HG03039 (cell line): ENCODE data around the gene SRSF6.
A peak's percentile ranks its signal among the peaks of the same experiment; 100 is the strongest.
"Not testable (repeated sequence)": the region's sequence is repeated elsewhere in the genome, so short reads cannot be mapped to it uniquely, and the experiment has no call there.

Source experiments
- ATAC-seq: cut with Tn5 transposase; IDR thresholded peaks from one replicate; pipeline ENCODE4 v1.9.1; 2021; ENCODE audit warnings: mild to moderate bottlenecking, moderate library complexity; ENCODE audit not compliant: unreplicated experiment

SRSF6 gene

DNA sequence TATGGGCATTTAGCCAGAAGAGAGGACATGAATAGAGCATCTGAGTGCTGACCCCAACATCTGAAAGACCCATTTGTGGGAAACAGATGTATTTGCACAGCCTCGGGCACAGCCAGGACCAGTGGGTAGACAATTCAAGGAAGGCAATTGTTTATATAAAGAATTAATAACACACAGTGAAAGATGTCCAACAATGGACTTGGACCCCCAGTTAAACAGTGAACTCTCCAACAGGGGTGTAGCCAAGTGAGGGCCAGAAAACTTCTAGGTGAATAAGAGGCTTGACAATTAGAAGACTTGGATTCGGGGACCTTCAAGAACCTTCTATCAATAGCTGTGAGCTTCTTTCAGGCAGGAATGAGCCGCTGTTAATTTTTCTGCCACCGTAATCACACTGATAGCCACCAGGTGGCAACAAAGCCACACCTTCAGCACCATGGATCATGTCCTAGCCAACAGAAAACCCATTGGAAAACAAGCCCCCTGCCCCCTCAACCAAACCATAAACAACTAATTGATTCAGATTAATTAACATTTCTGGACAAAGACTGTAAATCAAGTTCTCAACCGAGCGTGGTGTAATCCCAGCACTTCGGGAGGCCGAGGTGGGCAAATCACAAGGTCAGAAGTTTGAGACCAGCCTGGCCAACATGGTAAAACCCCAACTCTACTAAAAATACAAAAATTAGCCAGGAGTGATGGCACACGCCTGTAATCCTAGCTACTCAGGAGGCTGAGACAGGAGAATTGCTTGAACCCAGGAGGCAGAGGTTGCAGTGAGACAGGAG is 8.8 kb upstream of the SRSF6 start:
- no peak for ATAC-seq

DNA sequence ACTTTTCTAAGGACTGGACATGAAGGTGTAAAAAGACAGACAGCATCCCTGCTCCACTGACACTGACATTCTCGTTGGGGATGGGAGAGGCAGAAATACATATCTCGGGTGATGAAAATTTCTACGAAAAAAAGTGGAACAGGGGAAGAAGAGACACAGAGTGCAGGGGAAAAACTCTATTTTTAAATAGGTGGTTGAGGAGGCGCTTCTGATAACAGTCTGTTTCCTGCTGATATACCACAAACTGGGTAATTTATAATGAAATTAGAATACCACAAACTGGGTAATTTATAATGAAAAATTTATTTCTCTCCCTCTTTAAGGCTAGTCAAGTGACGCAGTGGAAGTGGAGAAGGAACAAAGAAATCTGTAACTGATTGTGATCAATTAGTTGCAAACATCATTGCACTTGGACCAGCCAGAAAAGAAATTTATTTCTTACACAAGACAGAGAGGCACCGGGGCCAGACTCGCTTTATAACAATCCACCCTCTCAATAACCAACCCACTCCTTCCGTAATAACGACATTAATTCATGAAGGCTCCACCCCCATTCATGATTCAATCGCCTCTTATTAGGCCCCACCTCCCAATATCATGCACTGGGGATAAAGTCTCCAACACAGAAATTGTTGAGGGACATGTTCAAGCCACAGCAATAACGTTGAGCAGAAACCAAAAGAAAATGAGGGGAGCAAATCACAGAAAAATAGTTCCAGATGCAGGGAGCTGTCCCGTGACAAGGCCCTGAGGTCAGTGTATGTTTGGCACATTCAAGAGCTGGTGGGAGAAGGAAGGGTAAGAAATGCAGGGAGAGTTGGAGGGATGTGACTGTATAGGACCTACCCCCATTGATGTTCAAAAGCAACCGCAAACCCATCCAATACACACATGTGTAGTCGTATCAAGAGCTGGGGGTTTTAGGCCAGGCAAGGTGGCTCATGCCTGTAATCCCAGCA is 6.6 kb upstream of the SRSF6 start:
- no peak for ATAC-seq

DNA sequence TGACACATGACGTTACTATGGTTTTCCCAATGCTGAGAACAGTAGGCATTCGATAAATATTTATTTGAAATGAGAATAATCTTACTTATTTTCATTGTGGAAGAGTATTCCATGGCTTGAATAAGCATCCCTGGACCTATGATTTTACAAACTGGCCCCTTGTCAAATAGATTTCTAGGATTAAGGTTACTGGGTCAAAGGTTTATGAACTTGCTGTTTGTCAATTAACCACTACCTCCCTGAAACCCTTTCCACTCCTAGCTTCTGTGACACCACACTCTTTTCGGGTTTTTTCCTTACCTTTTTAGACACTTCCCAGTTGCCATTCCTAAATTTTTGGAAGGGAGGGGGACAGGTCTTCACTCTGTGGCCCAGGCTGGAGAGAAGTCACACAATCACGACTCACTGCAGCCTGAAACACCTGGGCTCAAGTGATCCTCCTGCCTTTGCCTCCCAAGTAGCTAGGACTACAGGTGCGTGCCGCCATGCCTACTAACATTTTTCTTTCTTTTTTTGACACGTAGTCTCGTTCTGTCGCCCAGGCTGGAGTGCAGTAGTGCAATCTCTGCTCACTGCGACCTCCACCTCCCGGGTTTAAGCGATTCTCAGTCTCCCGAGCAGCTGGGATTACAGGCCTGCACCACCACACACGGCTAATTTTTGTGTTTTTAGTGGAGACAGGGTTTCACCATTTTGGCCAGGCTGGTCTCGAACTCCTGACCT is 5.1 kb upstream of the SRSF6 start:
- ATAC-seq: no peak

DNA sequence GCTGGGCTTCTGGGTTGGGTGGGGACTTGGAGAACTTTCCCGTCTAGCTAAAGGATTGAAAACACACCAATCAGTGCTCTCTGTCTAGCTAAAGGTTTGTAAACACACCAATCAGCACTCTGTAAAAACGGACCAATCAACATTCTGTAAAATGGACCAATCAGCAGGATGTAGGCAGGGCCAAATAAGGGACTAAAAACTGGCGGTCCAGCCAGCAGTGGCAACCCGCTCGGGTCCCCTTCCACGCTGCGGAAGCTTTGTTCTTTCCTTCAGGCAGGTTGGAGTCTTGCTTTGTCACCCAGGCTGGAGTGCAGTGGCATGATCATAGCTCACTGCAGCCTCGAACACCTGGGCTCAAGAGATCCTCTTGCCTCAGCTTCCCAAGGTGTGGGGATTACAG is 1.4 kb upstream of the SRSF6 start:
- not testable (repeated sequence) for ATAC-seq

DNA sequence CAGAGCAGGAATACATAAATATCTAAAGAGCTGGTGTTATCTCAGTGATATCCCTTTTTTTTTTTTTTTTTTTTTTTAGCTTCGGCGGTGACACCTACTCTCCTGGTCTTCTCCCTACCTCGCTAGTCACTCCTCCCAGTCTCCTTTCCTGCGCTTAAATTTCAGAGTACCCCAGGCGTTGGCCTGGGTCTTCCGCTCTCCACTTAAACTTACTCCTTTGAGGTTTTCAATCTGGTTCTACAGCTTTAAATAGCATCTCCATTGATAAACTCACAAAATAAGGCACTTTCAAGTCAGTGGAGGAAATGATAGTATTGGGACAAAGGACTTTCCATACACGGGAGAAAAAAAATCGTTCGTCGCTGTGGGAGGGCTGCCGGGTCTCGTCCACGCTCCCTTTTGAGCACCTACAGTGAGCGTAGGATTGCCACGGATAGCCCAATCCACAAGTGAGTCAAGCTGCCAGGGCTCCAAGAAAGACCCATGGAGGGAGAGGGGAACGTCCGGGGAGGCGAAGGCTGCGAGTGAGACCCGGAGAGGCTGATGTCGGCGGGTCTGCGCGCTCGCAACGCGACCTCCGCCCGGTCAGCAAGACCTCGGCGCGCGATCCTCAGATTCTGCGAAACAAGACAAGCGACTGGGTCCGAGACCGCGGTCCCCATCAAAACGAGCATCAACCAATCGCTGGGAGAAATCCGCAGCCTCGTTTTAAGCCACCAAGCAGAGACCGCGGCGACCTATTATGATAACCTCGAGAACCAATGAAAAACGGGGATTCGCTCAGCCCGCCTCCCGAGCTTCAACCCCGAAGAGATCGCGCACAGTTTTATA is 672 bp upstream of the SRSF6 start:
- peak; percentile 72 for ATAC-seq

DNA sequence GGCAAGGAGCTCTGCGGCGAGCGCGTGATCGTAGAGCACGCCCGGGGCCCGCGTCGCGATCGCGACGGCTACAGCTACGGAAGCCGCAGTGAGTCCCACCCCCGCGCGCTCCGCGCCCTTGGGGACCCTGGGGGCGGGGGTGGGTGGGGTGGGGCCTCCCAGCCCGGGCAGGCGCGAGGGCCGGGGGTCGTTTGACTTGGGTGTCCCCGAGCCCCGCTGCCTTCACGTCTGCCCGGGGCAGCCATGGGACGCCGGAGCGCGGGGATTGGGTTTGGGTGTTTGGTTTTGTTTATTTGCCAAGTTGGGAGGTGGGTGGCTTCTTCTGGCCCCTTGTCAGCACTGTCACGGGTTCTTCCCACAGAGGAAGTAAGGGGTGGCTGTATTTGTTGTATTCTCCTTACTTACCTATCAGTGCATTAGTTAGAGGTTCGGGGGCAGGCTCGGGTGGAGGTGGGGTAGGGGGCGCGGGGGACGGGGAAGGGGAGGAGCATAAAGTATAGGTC is 777 bp downstream of the SRSF6 start:
- no peak for ATAC-seq

DNA sequence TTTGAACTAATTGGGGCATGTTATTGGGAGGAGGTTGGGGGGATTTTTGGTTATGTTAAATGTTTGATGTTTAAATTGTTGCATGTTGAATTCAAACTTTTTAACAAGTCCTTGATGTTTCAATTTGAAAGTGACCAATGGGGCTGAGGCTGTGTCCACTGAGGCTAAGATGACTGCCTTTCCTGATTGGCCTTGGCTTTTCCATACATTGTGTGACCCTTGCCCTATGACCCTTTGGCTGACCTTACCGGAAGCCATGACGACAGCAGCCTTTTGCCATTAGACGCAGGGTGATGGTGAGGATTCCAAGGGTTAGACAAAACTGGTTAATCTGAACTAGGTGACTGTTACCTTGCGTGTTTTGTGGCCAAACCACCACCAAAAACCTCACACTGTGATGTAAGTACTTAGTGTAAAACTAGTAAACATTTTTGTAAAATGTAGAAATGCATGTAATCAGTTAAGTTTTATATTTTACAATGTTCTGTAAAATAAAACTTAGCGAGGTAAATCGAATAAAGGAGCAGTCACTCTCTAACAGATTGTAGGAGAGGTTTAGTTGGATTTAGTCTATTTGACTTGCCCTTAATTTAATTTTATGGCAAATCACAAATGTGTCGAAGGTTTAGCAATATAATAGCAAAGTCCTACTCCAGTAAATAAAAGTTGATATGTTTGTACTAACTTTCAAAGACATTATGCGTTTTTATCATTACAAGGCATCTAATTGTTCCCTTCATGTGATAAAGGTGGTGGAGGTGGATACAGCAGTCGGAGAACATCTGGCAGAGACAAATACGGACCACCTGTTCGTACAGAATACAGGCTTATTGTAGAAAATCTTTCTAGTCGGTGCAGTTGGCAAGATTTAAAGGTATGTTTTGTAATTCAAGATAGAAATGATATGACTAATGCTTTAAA is 1.6 kb downstream of the SRSF6 start:
- ATAC-seq: no peak

DNA sequence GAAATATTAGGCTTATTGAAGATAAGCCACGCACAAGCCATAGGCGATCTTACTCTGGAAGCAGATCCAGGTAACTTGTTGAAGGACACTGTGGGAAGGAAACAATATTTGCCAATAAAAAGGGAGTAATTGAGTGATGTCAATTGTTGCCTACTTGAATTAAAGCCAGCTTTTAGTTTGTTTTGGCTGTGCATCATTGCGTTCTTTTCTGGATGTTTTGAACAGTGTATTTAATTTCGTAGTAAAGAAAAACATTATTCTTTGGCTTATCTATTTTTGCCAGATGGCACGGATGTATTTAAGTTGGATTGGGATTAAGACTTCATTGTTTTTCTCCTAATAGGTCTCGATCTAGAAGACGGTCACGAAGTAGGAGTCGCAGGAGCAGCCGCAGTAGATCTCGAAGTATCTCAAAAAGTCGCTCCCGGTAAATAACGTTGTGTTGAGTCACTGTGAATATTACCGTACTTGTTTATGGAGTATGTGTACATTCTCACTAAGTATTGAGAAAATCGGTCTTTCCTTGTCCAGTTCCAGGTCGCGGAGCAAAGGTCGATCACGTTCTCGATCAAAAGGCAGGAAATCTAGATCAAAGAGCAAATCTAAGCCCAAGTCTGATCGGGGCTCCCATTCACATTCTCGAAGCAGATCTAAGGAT is 2.6 kb downstream of the SRSF6 start:
- ATAC-seq: no peak

DNA sequence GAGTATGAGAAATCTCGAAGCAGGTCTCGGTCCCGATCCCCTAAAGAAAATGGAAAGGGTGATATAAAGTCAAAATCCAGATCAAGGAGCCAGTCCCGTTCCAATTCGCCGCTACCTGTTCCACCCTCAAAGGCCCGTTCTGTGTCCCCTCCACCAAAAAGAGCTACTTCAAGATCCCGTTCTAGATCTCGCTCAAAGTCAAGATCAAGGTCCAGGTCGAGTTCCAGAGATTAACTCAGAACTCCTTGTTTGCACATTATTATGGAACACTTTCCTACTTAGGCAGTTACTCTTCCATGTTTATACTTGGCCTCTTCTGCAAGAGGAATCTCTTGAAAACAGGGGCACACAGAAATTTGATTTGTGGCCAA is 3.1 kb downstream of the SRSF6 start:
- no peak for ATAC-seq

DNA sequence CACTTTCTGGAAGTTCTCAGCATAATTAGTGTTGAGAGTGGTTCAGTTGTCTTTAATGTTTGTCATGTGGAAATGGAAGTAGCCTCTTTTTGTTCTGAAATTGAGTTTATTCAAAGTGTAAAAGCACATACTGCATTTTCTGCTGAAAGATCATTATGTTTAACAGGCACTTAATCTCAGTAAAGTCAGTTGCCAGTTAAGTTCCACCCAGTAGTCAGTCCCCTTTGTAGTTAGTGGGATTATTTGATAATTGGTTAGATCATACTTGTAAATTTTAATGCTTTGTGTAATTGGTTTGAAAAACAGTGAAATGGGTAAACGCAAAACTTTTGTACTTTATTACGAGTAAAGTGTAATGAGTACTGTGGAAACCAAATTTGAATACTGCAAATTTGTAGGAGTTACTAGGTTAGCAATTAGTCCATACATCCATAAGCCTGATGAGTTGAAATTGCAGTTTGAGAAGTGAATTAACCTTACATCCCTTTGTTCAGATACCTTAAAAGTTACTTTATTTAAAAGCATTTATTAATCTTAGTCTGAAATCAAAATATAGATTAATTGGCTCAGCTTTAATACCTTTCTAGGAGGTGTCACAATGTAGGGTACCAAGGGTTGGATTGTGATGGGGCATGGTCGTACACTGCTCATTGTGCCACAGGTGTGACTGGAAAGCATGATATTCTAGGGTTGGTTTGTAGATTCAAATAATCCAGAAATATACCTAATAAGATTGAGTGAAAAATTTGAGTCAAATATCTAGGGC is 4.4 kb downstream of the SRSF6 start:
- no peak for ATAC-seq

DNA sequence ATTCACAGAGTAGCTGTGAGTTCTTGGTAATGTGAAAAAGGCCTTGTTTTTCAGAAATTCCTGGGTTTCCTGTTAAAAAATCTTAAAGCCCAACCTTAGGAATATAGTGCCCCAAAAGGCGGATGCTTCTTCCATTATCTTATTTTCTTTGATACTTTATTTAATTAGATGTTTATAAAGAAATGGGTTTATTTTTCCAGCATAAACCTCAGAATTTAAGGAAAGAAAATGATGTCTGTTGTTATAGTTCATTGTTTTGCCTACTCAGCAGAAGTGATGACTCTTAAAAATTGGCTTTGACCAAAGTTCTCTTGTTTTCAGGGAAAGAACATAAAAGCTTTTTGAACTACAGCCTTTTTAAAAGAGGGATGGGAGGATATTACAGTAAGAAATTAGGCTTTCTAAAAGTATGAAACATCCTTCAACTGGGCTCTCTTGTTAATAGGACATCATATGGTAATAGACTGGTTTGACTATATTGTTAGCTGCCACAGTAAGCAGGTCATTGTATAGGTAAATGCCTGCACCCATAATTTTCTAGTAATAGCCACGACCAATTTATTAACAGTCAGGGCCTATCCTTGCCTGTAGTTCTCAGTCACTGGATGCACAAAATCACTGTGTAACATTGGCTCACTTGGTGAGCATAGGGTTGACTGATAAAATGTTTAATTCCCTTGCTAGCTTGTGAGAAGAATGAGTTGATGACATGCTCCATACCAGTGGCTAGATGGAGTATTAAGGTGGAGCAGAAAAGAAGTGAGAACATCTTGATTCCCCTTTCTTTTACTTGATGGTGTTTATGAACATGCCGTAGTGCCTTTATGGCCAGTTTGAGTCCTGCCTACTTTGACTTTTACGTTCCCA is 5.2 kb downstream of the SRSF6 start:
- ATAC-seq: no peak

DNA sequence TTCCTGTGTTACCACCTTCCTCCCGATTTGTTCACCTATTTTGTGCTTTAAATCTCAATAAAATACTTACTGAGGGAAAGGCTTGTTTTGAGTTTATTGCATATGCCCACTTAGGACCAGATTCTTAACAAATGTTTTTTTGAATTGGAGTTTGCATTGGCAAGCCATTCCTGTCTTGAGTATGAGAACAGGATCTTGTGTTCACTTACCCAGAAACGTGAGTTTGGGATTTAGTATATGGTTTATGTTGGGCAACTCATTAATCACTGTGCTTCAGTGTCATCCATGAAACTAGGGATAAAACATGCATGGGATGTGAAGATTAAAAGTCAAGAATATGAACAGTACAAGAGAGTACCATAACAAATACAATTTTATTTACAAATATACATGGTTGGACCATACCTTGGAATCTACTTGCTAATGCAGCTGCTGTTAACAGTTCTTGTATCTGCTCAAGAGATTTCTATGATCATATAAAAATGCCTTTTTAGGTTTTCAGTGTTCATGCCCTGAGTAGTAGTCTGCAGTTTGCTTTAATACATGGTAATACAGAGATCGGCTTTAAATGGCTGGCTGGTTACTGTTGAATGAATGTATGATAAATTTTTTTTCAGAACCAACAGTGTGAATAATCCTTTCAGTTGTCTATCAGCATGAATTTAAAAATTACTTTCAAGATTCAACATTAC is 6.0 kb downstream of the SRSF6 start:
- no peak for ATAC-seq

DNA sequence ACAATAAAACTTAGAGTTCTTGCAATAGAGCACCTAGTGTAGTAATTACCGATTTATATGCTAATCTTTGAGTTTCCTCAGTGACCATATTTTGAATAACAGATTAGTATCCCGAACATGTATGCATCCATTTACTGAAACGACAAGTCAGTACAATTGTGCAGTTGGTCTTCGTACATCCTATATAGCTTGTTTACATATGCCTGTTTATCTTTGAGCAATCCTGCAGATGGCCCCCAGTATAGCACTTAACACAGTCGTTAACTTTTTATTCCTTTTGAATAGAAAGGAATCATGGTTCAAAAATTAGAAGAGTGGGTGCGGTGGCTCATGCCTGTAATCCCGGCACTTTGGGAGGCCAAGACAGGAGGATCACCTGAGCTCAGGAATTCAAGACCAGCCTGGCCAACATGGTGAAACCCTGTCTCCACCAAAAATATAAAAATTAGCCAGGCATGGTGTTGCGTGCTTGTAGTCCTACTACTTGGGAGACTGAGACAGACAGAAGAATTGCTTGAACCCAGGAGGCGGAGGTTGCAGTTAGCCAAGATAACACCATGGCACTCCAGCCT is 6.6 kb downstream of the SRSF6 start:
- ATAC-seq: no peak

DNA sequence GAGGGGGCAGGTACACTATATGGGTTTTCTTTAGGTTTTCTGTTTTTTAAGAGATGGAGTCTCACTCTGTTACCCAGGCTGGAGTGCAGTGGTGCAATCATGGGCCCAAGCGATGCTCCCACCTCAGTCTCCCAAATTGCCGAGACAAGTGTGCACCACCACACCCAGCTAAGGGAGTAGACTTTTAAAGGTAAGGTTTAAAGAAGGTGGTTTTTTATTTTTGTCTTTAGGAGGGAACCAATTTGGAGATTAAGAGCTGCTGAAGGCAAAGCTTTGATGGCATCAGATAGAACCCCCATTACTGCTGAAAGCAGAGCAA is 7.9 kb downstream of the SRSF6 start:
- ATAC-seq: no peak

DNA sequence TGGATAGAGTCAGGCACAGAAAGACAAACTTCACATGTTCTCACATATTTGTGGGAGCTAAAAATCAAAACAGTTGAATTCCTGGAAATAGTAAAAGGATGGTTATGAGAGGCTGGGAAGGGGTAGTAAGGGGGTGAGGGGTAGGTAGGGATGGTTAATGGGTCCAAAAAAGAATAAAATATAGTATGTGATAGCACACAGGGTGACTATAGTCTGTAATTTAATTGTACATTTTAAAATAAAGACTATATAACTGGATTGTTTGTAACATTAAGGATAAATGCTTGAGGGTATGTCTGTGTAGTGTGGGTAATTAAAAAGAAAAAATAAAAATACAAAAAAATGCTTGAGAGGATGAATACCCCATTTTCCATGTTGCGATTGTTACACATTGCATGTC is 9.9 kb downstream of the SRSF6 start:
- ATAC-seq: no peak

DNA sequence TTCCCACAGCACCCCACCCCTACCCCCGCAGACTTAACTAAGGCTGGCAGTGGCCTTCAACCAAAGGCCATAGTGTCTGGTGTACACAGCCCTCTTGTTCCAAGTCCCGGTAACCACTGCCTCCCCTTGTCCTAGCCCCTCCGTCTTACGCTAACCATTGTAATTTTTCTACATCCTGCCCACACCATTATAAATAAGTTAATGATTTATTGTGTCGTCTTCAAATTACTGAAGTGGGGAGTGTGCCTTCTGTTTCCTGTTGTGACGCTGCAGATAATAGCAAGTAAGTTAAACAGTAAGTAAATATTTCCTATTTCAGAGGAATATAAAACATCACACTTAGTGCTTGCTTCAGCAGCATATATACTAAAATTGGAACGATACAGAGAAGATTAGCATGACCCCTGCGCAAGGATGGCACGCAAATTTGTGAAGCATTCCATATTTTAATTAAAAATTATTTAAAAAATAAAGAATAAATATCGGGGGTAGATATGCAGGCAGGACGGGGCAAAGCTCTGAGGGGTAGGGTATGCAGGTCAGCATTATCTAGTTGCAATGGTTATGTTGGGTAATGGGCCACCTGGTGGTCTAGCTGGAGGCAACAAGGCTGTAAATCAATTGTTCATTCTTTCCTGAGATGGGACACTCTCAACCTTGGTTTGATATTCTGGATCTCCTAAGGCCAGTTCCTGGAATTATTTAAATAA is 15.1 kb downstream of the SRSF6 start:
- no peak for ATAC-seq
